H1 (cell line): ENCODE results near the gene LDLRAP1. TPM values are rescaled to one million over a fixed set of nuclear protein-coding genes. Genes with fewer than 3 reads are reported as not detected.

ENCODE experiments used
- CTCF ChIA-PET: fragments of 300-600 bp; sonication (Branson Sonifier 250); formaldehyde crosslinking; loops from one replicate; lab custom pipeline; 2021; ENCODE audit not compliant: partially characterized antibody; lab: Charles Lee
- POLR2A ChIA-PET: fragments of 300-600 bp; sonication (Branson Sonifier 250); formaldehyde crosslinking; loops from one replicate; lab custom pipeline; 2021; ENCODE audit warnings: inconsistent platforms; ENCODE audit not compliant: partially characterized antibody; lab: Charles Lee
- DNase-seq, 2 experiments: peaks; one replicate each; pipeline versions ENCODE4 v3.0.0 to v3.0.0-alpha.2; 2010 to 2022; ENCODE audit warnings: low spot score in 2 of 2, low read depth in 1 of 2, mixed read lengths in 1 of 2
- FAIRE-seq: peaks from 2 replicates; lab custom pipeline; 2011; peaks lifted over from hg19 to GRCh38; lab: Jason Lieb, UNC
- H2AFZ ChIP-seq: 2 replicates; pipeline ENCODE4 v1.8.1; 2012; ENCODE audit warnings: low read length, inconsistent platforms
- H2AK5ac ChIP-seq: 2 replicates; pipeline ENCODE4 v1.6.1; 2013; ENCODE audit warnings: low read depth, low read length
- H2BK120ac ChIP-seq: replicated peaks from 2 replicates; pipeline ENCODE3; 2013; ENCODE audit warnings: low read depth, low read length, inconsistent platforms
- H2BK12ac ChIP-seq: 2 replicates; pipeline ENCODE4 v1.6.1; 2013; ENCODE audit warnings: low read depth, low read length
- H2BK15ac ChIP-seq: 2 replicates; pipeline ENCODE4 v1.6.1; 2013; ENCODE audit warnings: low read length
- H2BK20ac ChIP-seq: 2 replicates; pipeline ENCODE4 v1.6.1; 2013; ENCODE audit warnings: low read length
- H2BK5ac ChIP-seq: 2 replicates; pipeline ENCODE4 v1.6.1; 2013; ENCODE audit warnings: low read depth, low read length
- H3K14ac ChIP-seq: 2 replicates; pipeline ENCODE4 v1.6.1; 2013; ENCODE audit warnings: inconsistent platforms; ENCODE audit not compliant: insufficient read length
- H3K18ac ChIP-seq: 2 replicates; pipeline ENCODE4 v1.6.1; 2013; ENCODE audit warnings: low read length; ENCODE audit errors: extremely low read depth
- H3K23ac ChIP-seq: 2 replicates; pipeline ENCODE4 v1.6.1; 2013; ENCODE audit warnings: inconsistent platforms; ENCODE audit not compliant: insufficient read length
- H3K23me2 ChIP-seq: 2 replicates; pipeline ENCODE4 v1.6.1; 2013; ENCODE audit warnings: low read depth, low read length
- H3K27ac ChIP-seq: 2 replicates; pipeline ENCODE4 v1.6.1; 2011; ENCODE audit warnings: low read depth, low read length, inconsistent platforms
- H3K27me3 ChIP-seq, 4 experiments: replicated peaks in 1 of 4; 1 replicate in 1 of 4; 2 replicates in 3 of 4; pipeline versions ENCODE4 v1.6.1 to v1.8.1; 2011 to 2013; ENCODE audit warnings: low read length in 3 of 4, mild to moderate bottlenecking in 3 of 4, inconsistent platforms in 2 of 4, mixed read lengths in 2 of 4, moderate library complexity in 1 of 4; ENCODE audit not compliant: control insufficient read depth in 3 of 4, insufficient read depth in 3 of 4; ENCODE audit errors: extremely low read depth in 1 of 4
- H3K36me3 ChIP-seq, 4 experiments: 2 replicates each; pipeline versions ENCODE4 v1.6.1 to v1.8.1; 2011 to 2013; ENCODE audit warnings: mild to moderate bottlenecking in 4 of 4, low read length in 3 of 4, moderate library complexity in 2 of 4, control low read depth in 1 of 4, inconsistent platforms in 1 of 4; ENCODE audit not compliant: insufficient read depth in 4 of 4, control insufficient read depth in 2 of 4
- H3K4ac ChIP-seq: replicated peaks from 2 replicates; pipeline ENCODE3; 2013; ENCODE audit warnings: low read length, low read depth, mixed read lengths, inconsistent platforms; ENCODE audit not compliant: insufficient read length
- H3K4me1 ChIP-seq, 4 experiments: replicated peaks in 1 of 4; 1 replicate in 1 of 4; 2 replicates in 3 of 4; pipeline versions ENCODE4 v1.6.1 to v1.8.1; 2011 to 2013; ENCODE audit warnings: low read length in 3 of 4, inconsistent platforms in 2 of 4, mixed read lengths in 1 of 4; ENCODE audit not compliant: insufficient read depth in 4 of 4, control insufficient read depth in 3 of 4
- H3K4me2 ChIP-seq, 2 experiments: 2 replicates each; pipeline versions ENCODE4 v1.6.1 to v1.8.1; 2011 to 2013; ENCODE audit warnings: low read depth in 2 of 2, low read length in 2 of 2, control low read depth in 1 of 2, inconsistent platforms in 1 of 2, mild to moderate bottlenecking in 1 of 2; ENCODE audit not compliant: insufficient read depth in 1 of 2
- H3K4me3 ChIP-seq, 4 experiments: fragments of 200-600, 300-600 bp in 1 of 4; sonication (generic), shearing (Covaris generic), sonication (Bioruptor Twin) in 1 of 4; 2 replicates each; pipeline versions ENCODE4 v1.5.1 to v1.8.1; 2011 to 2016; ENCODE audit warnings: low read length in 4 of 4, low read depth in 3 of 4, control low read depth in 2 of 4, inconsistent platforms in 2 of 4, mild to moderate bottlenecking in 2 of 4, mixed read lengths in 1 of 4, moderate library complexity in 1 of 4; ENCODE audit not compliant: insufficient read depth in 2 of 4; ENCODE audit errors: extremely low read depth in 1 of 4
- H3K56ac ChIP-seq: replicated peaks from 2 replicates; pipeline ENCODE3; 2013; ENCODE audit warnings: low read depth, mild to moderate bottlenecking, mixed read lengths, low read length, inconsistent platforms; ENCODE audit not compliant: insufficient read length
- H3K79me1 ChIP-seq: 2 replicates; pipeline ENCODE4 v1.6.1; 2013; ENCODE audit warnings: low read depth, low read length, control low read depth
- H3K79me2 ChIP-seq, 2 experiments: 2 replicates each; pipeline versions ENCODE4 v1.6.1 to v1.8.1; 2012 to 2013; ENCODE audit warnings: low read length in 2 of 2, mild to moderate bottlenecking in 2 of 2, inconsistent platforms in 1 of 2; ENCODE audit not compliant: insufficient read depth in 2 of 2, control insufficient read depth in 1 of 2
- H3K9ac ChIP-seq, 4 experiments: replicated peaks in 1 of 4; 1 replicate in 1 of 4; 2 replicates in 3 of 4; pipeline versions ENCODE4 v1.6.1 to v1.8.1; 2011 to 2013; ENCODE audit warnings: low read depth in 3 of 4, low read length in 3 of 4, control low read depth in 2 of 4, mild to moderate bottlenecking in 2 of 4, moderate library complexity in 2 of 4, inconsistent platforms in 1 of 4; ENCODE audit errors: extremely low read depth in 1 of 4
- H3K9me3 ChIP-seq, 2 experiments: 2 replicates each; pipeline versions ENCODE4 v1.6.1 to v1.8.1; 2012 to 2013; ENCODE audit warnings: mild to moderate bottlenecking in 2 of 2, moderate library complexity in 2 of 2, control low read depth in 1 of 2, inconsistent platforms in 1 of 2, low read depth in 1 of 2, low read length in 1 of 2, mixed read lengths in 1 of 2; ENCODE audit not compliant: insufficient read depth in 2 of 2
- H4K20me1 ChIP-seq, 2 experiments: replicated peaks in 1 of 2; 2 replicates each; pipeline versions ENCODE3 to v1.8.1; 2011 to 2013; ENCODE audit warnings: inconsistent platforms in 2 of 2, low read length in 2 of 2, mild to moderate bottlenecking in 1 of 2; ENCODE audit not compliant: insufficient read depth in 2 of 2, control insufficient read depth in 1 of 2
- H4K5ac ChIP-seq: 2 replicates; pipeline ENCODE4 v1.6.1; 2013; ENCODE audit warnings: low read length, low read depth, mixed read lengths, inconsistent platforms; ENCODE audit not compliant: insufficient read length
- H4K8ac ChIP-seq: 2 replicates; pipeline ENCODE4 v1.8.0; 2013; ENCODE audit warnings: mild to moderate bottlenecking, moderate library complexity, low read length, inconsistent platforms; ENCODE audit not compliant: insufficient read depth; ENCODE audit errors: extremely low read depth
- H4K91ac ChIP-seq: replicated peaks from 2 replicates; pipeline ENCODE3; 2013; ENCODE audit warnings: low read length, mixed read lengths, inconsistent platforms; ENCODE audit not compliant: insufficient read length
- GABPA ChIP-seq: IDR thresholded peaks from 2 replicates; pipeline ENCODE4 v1.6.1; 2011; ENCODE audit warnings: mild to moderate bottlenecking, low read length, moderate library complexity, borderline replicate concordance; ENCODE audit not compliant: insufficient read depth
- WGBS, 2 experiments: shearing (Covaris generic) in 1 of 2; methylation state at CpG; one replicate each; pipeline versions ENCODE4 v1.1.6 to v1.1.7; 2013 to 2015; ENCODE audit warnings: low lambda C conversion rate in 2 of 2, mixed read lengths in 2 of 2, inconsistent platforms in 1 of 2, low coverage in 1 of 2, missing lambda C conversion rate in 1 of 2; ENCODE audit not compliant: insufficient replicate concordance in 2 of 2, insufficient coverage in 1 of 2, insufficient read length in 1 of 2; ENCODE audit errors: extremely low coverage in 1 of 2, missing lambda C conversion rate in 1 of 2; 5-methylcytosine and 5-hydroxymethylcytosine counted together
- polyA plus RNA-seq, 7 experiments: library from polyadenylated mRNA; depleted of rRNA in 3 of 7; stranded (reverse) in 5 of 7; unstranded in 2 of 7; fragments of >200 nt in 5 of 7; fragments of 200-250 nt in 2 of 7; gene quantifications; 1 replicate in 5 of 7; 2 replicates in 1 of 7; 4 replicates in 1 of 7; pipeline versions ENCODE4 v1.2.1 to v1.2.3, GENCODE V29; 2011 to 2013; ENCODE audit warnings: missing spikeins in 2 of 7, mixed read lengths in 2 of 7
- total RNA-seq: library from RNA; stranded (reverse); fragmentation: NEBNext Ultra II Directional; extraction: Animal tissue kit (Norgen Biotek cat#: 25700); gene quantifications from 2 replicates; pipeline ENCODE4 v1.2.1, GENCODE V29; 2021

Gene LDLRAP1
- total and polyA plus RNA-seq, 2 of the 8 experiments (the other 6 are each of a cell fraction or from before 2014, with no cell fraction given) = 12.8 to 13.2 TPM

DNA sequence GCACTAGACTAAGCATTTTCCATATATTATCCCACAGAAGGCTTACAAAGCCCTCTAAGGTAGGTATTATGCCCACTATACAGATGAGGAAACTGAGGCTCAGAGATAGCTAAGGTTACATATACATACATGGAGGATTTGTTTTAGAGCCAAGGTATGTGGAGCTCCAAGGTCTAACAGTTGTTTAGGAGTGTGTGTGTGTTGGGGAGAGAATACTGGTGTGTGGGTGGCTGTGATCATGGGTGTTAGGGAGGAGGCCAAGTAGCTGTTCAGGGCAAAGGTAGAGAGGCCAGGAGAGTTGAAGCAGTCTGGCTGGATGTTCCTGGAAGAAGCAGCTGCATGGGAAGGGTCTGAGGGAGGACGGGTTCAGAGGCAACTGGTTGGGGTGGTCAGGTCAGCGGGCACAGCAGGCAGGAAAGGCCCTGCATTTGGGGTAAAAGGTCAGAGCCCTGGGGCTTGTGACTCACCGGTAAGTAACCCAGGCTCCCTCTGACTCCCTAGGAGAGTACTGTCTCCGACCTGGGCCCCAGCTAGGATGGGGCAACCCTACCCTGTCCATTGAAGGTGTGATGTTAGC, 5.1 kb upstream of the LDLRAP1 start:
- DNase-seq (no peak), FAIRE-seq (no peak)
- peak overlapping the region; percentile 1 for H3K56ac ChIP-seq
- H3K4me3 ChIP-seq = no peak overlapping the region
- no peaks in the 10 kb centered on the region; the same call in 1 of the 2 replicates for H3K79me1 ChIP-seq
- H3K9me3 ChIP-seq = no peaks in the 10 kb centered on the region
- POLR2A ChIA-PET = interaction anchor here (0.7 to 1.7 kb wide), 5 partner anchors 9 to 306 kb away, joined by 3 to 6 read pairs (median 4); partner anchors contain the start of genes MTFR1L and SYF2
- no peaks in the 10 kb centered on the region for H3K79me2 ChIP-seq
- no peak for TF ChIP-seq GABPA
- H3K14ac ChIP-seq = no peak overlapping the region
- H3K27me3 ChIP-seq = no peaks in the 10 kb centered on the region
- no peak overlapping the region for H2AK5ac ChIP-seq
- H3K27ac ChIP-seq = no peak overlapping the region
- H3K23me2 ChIP-seq = no peaks in the 10 kb centered on the region
- H2AFZ ChIP-seq = no peak overlapping the region
- H4K91ac ChIP-seq = no peak overlapping the region
- H4K20me1 ChIP-seq = no peaks in the 10 kb centered on the region
- H2BK5ac ChIP-seq = no peak overlapping the region
- H3K4me1 ChIP-seq = peaks cover 0 to 9% (median 4%) of the 10 kb centered on the region in 4 experiments; a peak in 5 of 7 replicates
- no peak overlapping the region for H4K8ac ChIP-seq
- no peak overlapping the region for H3K4me2 ChIP-seq
- no peak overlapping the region for H3K4ac ChIP-seq
- no peak overlapping the region for H3K18ac ChIP-seq
- CTCF ChIA-PET = interaction anchor here (0.8 to 5.9 kb wide), 11 partner anchors 10 to 272 kb away, joined by 3 to 28 read pairs (median 6); no protein-coding TSS in a partner anchor
- H2BK120ac ChIP-seq = no peak overlapping the region
- H3K36me3 ChIP-seq = no peaks in the 10 kb centered on the region
- no peak overlapping the region for H3K23ac ChIP-seq
- 87% methylated on average over 4 of the region's 4 CpGs; no CpG with 5 or more reads in 1 of the 2 experiments for WGBS, 2 experiments
- no peak overlapping the region for H2BK12ac ChIP-seq
- no peak overlapping the region for H2BK15ac ChIP-seq
- H2BK20ac ChIP-seq = no peak overlapping the region
- no peak overlapping the region for H4K5ac ChIP-seq
- H3K9ac ChIP-seq = no peak overlapping the region
